Neural crest cell (in vitro differentiated cells): ENCODE results near the gene FARP1. TPM values are rescaled to one million over a fixed set of nuclear protein-coding genes. Genes with fewer than 3 reads are reported as not detected.

Experiments used
- DNase-seq: peaks from one replicate; pipeline ENCODE4 v3.0.0; 2021; ENCODE audit warnings: low read depth, mixed read lengths, low spot score
- H3K27ac Mint-ChIP-seq: one replicate; pipeline ENCODE4 v1.8.0; 2021; ENCODE audit warnings: mild to moderate bottlenecking, mixed read lengths; ENCODE audit not compliant: unreplicated experiment
- H3K27me3 Mint-ChIP-seq: 2 replicates; pipeline ENCODE4 v1.8.0; 2021; ENCODE audit warnings: low read depth, mild to moderate bottlenecking, mixed read lengths
- H3K36me3 Mint-ChIP-seq: 2 replicates; pipeline ENCODE4 v1.8.0; 2021; ENCODE audit warnings: low read depth, mild to moderate bottlenecking, mixed read lengths
- H3K4me1 Mint-ChIP-seq: 2 replicates; pipeline ENCODE4 v1.8.0; 2021; ENCODE audit warnings: mixed read lengths
- H3K4me3 Mint-ChIP-seq: one replicate; pipeline ENCODE4 v1.8.0; 2021; ENCODE audit warnings: mild to moderate bottlenecking, mixed read lengths
- H3K9me3 Mint-ChIP-seq: 2 replicates; pipeline ENCODE4 v1.8.0; 2021; ENCODE audit warnings: mixed read lengths
- CTCF ChIP-seq: fragments of 200-600 bp; sonication (generic); conservative IDR thresholded peaks from 2 replicates; pipeline ENCODE4 v1.5.0; 2021; ENCODE audit warnings: antibody characterized with exemption, mild to moderate bottlenecking
- total RNA-seq: library from RNA; stranded (reverse); gene quantifications from 2 replicates; pipeline ENCODE4 v1.2.1, GENCODE V29; 2021

Gene FARP1
- total RNA-seq, 1 donor from 2014 or later, result 138 TPM

DNA sequence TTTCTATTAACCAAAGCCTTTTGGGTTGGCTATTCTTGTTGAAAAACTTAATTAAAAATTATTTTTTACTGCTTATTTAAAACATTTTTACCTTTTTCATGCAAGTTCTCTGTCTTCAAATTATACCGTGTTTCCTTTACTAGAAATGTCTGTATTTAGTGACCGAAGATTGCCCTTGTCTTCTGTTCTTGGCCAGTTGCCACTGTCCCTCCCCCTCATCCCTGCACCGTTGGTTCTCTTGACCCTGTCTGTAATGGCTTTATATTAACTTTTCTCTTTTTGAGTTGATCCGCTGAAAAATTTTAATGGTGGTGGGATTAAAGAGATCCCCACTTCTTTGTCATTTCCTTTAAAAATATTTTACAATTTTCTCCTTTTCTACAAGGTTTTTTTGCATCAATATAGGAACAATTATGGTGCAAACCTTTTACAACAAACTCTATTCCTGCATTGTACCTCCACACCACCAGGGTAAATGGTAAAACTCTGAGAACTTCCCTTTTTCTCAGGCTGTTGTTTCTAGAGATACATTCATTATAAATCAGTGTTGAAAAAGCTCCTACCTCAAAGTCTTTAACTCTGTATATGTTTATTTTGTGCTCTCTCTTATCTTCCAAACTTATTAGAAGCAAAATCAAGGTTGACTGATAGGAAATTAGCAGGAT, 47.1 kb downstream of the FARP1 start:
- Mint-ChIP-seq H3K36me3 (no peaks in the 10 kb centered on the region), H3K27me3 (no peaks in the 10 kb centered on the region), H3K4me1 (peaks cover 29% of the 10 kb centered on the region), H3K4me3 (no peak overlapping the region), H3K9me3 (no peaks in the 10 kb centered on the region), H3K27ac (peak overlapping the region; percentile 39)
- no peak for DNase-seq
- TF ChIP-seq CTCF, result peak; percentile 39

- H3K9me3 Mint-ChIP-seq, result no peaks in the 10 kb centered on the region
- no peak for TF ChIP-seq CTCF
- no peak overlapping the region for H3K4me3 Mint-ChIP-seq
- peaks cover 29% of the 10 kb centered on the region for H3K4me1 Mint-ChIP-seq
- H3K27ac Mint-ChIP-seq, result no peak overlapping the region
- no peak for DNase-seq
- H3K27me3 Mint-ChIP-seq, result no peaks in the 10 kb centered on the region
- no peaks in the 10 kb centered on the region for H3K36me3 Mint-ChIP-seq
Measured at GRCh38 chr13:98190889-98191444, 48.1 kb downstream of the FARP1 start.

DNA sequence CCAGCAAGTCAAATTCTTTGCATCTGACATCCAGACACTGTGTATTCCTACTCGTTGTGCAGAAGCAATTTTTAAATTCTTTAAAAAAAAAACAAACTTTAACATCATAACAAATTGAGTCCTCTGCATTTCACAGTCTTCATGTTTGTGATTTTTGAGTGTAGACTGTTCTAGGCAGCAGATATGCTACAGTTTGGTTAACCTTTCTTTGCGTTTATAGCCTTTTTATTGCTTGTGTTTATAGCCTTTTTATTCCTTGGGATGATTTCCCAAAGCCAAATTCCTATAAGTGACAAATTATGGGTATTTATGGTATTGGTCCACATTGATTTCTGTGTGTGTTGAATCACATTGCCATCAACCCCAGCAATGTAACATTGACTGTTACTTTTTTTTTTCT, 49.1 kb downstream of the FARP1 start:
- DNase-seq, result no peak
- no peak for TF ChIP-seq CTCF
- no peaks in the 10 kb centered on the region for H3K27me3 Mint-ChIP-seq
- H3K27ac Mint-ChIP-seq, result no peak overlapping the region
- H3K9me3 Mint-ChIP-seq, result no peaks in the 10 kb centered on the region
- no peak overlapping the region for H3K4me3 Mint-ChIP-seq
- peaks cover 29% of the 10 kb centered on the region for H3K4me1 Mint-ChIP-seq
- H3K36me3 Mint-ChIP-seq, result no peaks in the 10 kb centered on the region

- Mint-ChIP-seq H3K27me3 (no peaks in the 10 kb centered on the region), H3K9me3 (no peaks in the 10 kb centered on the region), H3K27ac (no peak overlapping the region), H3K4me1 (peaks cover 22% of the 10 kb centered on the region), H3K4me3 (no peak overlapping the region), H3K36me3 (no peaks in the 10 kb centered on the region)
- TF ChIP-seq CTCF, result no peak
- no peak for DNase-seq
Measured at GRCh38 chr13:98195054-98195791, 52.3 kb downstream of the FARP1 start.

DNA sequence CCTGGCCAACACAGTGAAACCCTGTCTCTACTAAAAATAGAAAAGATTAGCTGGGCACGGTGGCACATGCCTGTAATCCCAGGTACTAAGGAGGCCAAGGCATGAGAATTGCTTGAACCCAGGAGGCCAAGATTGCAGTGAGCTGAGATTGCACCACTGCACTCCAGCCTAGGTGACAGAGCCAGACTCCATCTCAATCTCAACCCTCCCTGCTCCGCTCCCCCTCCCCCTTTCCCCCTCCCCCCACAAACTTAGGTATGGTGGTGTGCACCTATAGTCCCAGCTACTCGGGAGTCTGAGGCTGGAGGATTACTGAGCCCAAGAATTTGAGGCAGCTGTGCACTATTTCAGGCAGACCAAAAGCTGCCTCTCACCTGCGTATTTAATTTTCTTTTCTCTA, 55.8 kb downstream of the FARP1 start:
- Mint-ChIP-seq H3K36me3 (peaks cover 3% of the 10 kb centered on the region), H3K4me1 (peaks cover 40% of the 10 kb centered on the region), H3K9me3 (no peaks in the 10 kb centered on the region), H3K4me3 (no peak overlapping the region), H3K27me3 (no peaks in the 10 kb centered on the region), H3K27ac (no peak overlapping the region)
- no peak for DNase-seq
- no peak for TF ChIP-seq CTCF
